Amygdala (tissue), 56 donors: ENCODE measurements around the gene ACACB.
A peak's percentile ranks its signal among the peaks of the same experiment; 100 is the strongest.

Source experiments
- DNase-seq, 56 donors: peaks; one replicate each; lab custom pipeline; 2025; lab: John Stamatoyannopoulos, UW

Gene ACACB

GRCh38 chr12:109201496-109201885, 85.1 kb downstream of the ACACB start:
- DNase-seq: no peak

- DNase-seq: no peak
Observed at GRCh38 chr12:109202770-109203169, 86.4 kb downstream of the ACACB start.

GRCh38 chr12:109203480-109203879, 87.1 kb downstream of the ACACB start:
- DNase-seq: no peak

GRCh38 chr12:109209082-109209481, 92.7 kb downstream of the ACACB start:
- DNase-seq: no peak

GRCh38 chr12:109212460-109213115, 96.2 kb downstream of the ACACB start:
- no peak for DNase-seq

GRCh38 chr12:109214131-109214530, 97.7 kb downstream of the ACACB start:
- no peak for DNase-seq

GRCh38 chr12:109218996-109219395, 102.6 kb downstream of the ACACB start:
- DNase-seq: no peak

- DNase-seq: no peak
Observed at GRCh38 chr12:109219938-109220337, 103.6 kb downstream of the ACACB start.

- no peak for DNase-seq
Observed at GRCh38 chr12:109221277-109221931, 105.0 kb downstream of the ACACB start.

GRCh38 chr12:109222062-109222461, 105.7 kb downstream of the ACACB start:
- DNase-seq: no peak

- DNase-seq: no peak
Observed at GRCh38 chr12:109222496-109222895, 106.1 kb downstream of the ACACB start.

- DNase-seq: no peak
Observed at GRCh38 chr12:109223211-109223610, 106.8 kb downstream of the ACACB start.

- no peak for DNase-seq
Observed at GRCh38 chr12:109223868-109224267, 107.5 kb downstream of the ACACB start.

- DNase-seq: no peak
Observed at GRCh38 chr12:109228664-109229063, 112.3 kb downstream of the ACACB start.

GRCh38 chr12:109230193-109230592, 113.8 kb downstream of the ACACB start:
- DNase-seq: no peak

- DNase-seq: peak in 35 of 56 donors; percentile 2 to 68 (median 21)
Observed at GRCh38 chr12:109232731-109233130, 116.3 kb downstream of the ACACB start.

GRCh38 chr12:109234012-109234411, 117.6 kb downstream of the ACACB start:
- no peak for DNase-seq

GRCh38 chr12:109236257-109236656, 119.9 kb downstream of the ACACB start:
- DNase-seq: no peak

- no peak for DNase-seq
Observed at GRCh38 chr12:109239179-109239578, 122.8 kb downstream of the ACACB start.

GRCh38 chr12:109239691-109240090, 123.3 kb downstream of the ACACB start:
- DNase-seq: no peak

- DNase-seq: no peak
Observed at GRCh38 chr12:109240365-109240764, 124.0 kb downstream of the ACACB start.

- DNase-seq: no peak
Observed at GRCh38 chr12:109241936-109242335, 125.5 kb downstream of the ACACB start.
